GM20431 (cell line): ENCODE data around the gene SP2.

Experiments
- in situ Hi-C: fragments of 300-500 bp; cut with MseI, MboI; formaldehyde crosslinking; loops from one replicate; pipeline ENCODE4 v1.15.0; 2020; ENCODE audit warnings: low sequenced_read_pairs; ENCODE audit not compliant: unreplicated experiment

Gene SP2

DNA sequence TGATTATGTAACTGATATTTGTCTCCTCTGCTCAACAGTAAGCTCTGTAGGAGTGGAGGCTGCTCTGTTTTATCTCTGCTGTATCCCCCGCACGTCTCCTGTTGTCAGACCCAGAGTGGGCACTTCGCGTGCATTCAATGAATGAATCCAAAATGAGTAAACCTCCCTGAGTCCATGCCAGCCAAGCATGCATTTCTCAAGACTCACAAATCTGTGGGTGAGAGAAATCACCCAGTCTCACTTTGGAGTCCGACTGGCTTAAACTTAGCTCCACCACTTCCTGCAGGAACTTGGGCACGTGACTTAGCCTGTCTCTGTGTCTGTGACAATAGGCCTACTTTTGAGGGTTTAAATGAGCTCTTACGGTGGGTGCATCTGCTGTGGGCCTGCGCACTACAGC is 49.0 kb downstream of the SP2 start:
- in situ Hi-C loops: no loop called here

DNA sequence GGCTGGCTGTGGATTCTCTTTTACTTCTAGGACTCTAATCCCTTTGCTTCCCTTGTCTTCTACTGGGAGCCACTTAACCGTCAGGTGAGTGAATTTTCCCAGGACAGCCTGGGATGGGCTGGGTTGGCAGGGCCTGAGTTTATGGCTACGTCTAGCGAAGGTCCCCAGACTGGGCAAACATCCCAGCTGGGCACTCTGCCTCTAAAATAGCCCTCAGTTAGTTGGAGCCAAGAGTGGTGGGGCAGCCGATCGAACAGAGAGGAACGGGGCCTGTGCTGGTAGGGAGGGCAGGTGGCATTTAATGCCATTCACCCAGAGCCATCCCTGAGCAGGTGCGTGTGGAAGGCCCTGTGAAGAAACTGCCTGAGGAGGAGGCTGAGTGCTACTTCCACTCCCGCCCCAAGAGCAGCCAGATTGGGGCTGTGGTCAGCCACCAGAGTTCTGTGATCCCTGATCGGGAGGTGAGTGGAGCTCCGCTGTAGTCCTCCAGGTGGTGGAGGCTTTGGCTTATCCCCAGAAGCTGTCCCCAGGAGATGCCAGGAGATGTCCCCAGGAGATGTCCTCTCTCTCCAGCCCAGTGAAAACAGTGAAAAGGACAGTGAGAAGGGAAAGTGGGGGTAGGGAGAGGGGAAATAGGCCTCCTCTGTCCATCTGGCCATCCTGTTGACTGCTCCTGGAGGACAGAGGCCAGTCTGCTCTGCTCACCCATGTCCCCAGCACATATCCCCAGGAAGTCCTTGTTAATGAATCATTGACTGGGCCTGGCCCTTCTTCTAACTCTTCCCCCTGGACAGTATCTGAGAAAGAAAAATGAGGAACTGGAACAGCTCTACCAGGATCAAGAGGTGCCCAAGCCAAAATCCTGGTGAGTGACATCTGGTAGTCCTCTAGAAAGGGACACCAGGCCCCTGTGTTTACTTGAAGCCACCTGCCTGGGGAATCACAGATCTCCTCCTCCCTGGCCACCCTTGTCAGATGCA is 49.8 kb downstream of the SP2 start:
- in situ Hi-C loops: no loop called here

DNA sequence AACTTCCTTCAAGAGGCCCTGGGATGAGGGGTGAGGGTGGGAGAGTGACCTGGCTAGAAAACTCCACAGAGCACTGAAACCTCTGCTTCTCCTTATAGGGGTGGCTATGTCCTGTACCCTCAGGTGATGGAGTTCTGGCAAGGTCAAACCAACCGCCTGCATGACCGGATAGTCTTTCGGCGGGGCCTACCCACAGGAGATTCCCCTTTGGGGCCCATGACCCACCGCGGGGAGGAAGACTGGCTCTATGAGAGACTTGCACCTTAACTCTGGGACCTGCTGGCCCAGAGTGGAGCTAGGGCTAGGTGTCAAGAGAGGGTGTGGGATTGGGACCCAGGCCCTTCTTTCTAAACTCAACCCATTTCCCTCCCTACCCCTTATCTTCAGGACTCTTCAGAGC is 50.5 kb downstream of the SP2 start:
- in situ Hi-C loops: no loop called here

DNA sequence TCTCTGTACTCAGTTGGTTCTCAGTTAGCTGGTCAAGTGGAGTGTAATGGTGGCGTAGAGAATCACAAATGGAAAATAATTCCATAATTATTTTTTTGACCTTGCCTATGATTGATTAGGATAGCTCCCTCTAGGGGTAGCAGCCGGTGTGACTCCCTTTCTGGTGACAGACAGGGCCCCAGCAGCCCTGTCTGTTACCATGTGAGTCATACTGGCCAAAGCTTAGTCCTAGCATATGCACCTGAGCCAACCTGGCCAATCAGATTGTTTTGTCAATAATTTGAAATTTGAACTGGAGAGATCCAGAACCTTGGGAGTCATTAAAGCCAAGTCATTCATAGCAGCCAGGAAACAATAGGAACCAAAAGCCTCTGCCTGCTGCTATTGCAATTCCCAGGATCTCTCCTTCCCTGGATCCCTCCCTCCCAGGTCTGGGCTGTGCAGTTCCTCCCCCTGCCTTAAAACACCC is 50.9 kb downstream of the SP2 start:
- in situ Hi-C loops: no loop called here

DNA sequence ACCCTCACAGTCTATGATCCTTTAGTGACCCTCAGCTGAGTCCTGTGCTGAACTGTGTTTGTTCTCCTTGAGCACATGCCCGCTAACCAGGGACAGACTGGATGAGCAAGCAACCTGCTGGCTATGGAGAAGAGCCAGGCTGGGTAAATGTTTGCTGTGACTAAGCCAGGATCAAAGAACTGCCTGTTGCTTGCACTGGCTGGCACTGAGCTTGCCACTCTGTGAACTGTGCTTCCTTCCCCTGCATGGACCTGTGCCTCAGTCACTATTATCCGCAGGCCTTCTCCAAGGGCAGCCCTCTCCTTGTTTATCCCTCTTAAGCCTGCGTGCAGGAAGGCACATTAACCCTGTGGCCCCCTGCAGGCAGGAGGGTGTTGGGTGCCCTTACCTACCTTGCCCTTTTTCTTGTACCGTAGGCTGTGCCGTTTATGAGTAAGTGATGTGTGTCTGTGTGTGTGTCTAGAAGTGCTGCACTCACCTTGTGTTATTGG is 52.7 kb downstream of the SP2 start:
- in situ Hi-C loops: no loop called here

DNA sequence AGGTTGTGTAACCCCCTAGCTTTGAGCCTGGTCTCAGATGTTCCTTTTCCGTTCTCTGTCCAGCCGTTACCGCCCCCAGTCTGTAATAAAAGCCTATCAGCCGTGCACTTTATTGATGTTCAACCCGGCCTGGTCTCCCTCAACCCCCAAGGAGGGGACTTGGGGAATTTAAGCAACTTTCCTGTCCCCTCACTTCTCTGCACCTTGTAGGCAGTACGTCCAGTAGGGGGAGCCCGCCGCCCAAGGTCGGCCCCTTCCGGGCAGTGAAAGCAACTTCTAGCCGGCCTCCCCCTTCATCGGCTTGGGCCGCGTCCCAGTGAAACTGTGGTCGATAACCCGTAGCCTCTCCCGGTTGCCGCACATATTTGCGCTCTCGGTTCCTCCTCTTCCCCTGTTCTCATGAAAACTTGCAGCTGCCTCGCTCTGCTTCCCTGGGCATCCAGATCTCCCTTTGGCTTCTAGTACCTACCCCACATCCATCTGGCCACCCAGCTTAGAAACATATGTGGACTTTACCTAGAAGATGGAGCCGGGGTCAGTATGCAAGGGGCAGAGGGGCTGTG is 53.2 kb downstream of the SP2 start:
- in situ Hi-C loops: no loop called here

DNA sequence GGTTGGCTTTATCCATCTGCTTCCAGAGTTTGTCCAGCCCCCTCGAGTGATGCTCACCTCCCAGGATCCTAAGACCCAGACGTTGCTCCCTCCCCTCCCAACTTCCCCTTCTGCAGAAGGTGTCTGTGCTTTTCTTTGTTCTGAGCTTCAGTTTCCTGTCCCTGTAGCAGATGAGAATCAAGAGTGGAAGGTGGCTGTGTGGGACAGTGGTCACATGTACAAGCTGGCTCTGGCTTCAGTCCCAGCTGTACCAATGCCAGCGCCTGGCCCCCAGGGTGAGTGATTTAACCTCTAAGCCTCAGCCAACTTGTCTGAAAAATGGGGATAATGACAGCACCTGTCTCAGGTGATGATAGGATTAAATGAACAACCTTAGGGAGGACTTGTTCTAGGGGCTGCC is 53.9 kb downstream of the SP2 start:
- in situ Hi-C loops: loop anchor here (10.0 kb wide), 1 partner anchor 65 kb away; no protein-coding TSS in a partner anchor

DNA sequence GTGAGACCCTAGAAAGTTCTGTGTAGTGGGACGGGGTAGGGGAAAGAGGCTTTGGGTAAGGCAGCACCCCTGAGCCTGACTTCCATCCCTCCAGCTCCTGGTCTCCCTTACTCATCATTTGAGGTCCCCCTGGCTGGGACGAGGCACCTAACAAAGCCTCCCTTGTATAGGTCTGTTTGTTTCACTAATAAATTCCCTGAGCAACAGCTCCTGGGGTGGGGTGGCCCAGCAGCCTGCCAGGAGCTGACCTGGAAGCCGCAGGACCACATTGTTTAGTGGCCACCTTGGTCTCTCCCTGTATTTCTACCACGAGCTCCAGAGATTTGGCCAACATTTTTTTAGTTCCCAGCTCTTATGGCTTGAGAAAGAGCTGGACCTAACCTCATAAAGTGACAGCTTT is 54.4 kb downstream of the SP2 start:
- in situ Hi-C loops: loop anchor here (10.0 kb wide), 1 partner anchor 64 kb away; no protein-coding TSS in a partner anchor

DNA sequence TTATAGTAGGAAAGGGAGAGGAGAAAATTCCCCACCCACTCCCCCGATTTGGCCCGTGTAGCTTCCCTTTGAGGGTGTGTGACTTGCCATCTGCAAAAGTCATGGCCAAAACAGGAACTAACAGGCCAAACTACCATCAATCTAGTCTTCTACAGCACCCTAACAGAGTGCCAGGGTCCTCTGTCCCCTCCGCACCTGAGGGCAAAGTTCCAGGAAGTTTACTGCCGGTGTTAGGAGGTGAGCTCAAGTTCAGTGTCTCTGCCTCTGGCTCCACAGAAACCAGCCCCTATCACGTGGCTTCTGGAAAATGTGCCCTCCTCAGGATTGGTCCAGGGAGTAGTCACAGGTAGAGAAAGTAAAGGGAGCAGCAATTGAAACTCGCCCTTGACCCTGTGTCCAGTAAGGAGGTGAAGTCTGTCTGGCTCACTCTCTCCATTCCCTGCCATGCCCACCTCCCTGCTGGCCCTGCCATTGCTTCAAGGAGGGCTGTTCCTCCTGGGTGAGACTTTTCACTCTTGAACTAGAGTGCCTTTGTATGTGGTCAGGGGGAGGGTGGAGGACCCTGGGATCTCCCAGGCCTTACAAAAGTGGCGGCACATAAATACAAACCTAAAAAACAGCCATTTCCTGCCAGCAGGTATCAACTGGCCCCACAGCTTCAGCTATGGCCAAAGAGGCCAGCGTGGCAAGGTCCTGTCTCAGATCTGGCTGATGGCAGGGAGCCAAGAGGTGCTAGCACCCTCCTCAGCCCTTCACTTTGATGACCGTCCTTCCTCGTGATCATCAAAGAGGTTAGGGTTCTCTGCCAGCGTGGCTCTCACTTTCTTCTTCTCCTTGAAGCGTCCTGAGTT is 56.4 kb downstream of the SP2 start:
- in situ Hi-C loops: loop anchor here (10.0 kb wide), 1 partner anchor 62 kb away; no protein-coding TSS in a partner anchor

DNA sequence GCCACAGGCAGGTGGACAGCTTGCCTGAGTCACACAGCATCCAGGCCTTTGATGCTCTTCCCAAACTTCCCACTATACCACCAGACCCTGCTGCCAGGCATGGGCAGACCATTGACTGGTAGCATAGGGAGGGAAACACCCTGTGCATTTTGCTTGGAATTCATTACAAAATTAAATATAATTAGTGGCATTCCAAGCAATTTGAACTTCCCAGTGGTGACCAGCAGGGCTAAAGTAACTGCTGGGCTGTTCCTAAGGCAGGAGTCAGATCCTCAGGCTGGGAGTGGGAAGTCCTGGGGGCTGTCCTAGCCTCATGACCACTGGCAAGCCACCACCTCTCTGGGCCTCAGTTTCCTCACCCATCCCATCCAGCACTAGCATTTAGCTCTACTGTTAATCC is 57.9 kb downstream of the SP2 start:
- in situ Hi-C loops: loop anchor here (10.0 kb wide), 1 partner anchor 61 kb away; no protein-coding TSS in a partner anchor

DNA sequence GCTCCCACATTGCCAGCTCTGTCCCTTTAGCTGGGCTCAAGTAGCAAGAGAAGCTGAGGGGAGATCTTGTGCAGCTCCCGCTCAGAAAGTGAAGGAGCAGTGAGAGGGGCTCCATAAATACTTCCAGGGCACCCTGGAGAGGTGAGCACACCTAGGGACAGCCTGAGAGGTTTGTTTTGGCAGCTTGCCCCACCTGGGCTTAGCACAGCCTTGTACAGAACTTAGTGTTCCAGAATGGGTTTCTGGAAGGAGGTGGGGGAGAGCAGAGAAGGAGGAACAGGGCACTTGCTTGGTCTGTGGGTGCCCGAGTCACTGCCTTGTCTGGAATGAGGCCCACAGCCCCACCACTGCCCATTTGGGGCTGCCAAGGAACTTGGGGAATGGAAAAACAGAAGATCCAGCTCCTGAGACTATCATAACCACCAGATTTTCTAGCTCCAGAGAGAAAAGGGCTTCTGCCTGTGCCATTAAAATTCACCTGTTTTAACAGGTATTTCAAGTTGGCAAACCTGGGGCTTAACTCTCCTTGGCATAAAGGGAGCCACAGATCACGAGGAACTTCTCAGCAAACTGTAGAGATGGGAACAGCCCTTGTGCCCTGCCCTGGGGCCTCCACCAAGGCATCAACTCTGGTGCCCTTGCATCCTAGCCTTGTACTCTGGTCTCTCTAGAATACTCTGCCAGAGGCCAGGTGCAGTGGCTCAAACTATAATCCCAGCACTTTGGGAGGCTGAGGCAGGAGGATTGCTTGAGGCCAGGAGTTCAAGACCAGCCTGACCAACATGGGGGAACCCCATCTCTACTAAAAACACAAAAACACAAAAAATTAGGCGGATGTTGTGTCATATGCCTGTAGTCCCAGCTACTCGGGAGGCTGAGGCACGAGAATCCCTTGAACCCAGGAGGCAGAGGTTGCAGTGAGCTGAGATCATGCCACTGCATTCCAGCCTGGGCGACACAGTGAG is 59.7 kb downstream of the SP2 start:
- in situ Hi-C loops: loop anchor here (10.0 kb wide), 1 partner anchor 59 kb away; no protein-coding TSS in a partner anchor

DNA sequence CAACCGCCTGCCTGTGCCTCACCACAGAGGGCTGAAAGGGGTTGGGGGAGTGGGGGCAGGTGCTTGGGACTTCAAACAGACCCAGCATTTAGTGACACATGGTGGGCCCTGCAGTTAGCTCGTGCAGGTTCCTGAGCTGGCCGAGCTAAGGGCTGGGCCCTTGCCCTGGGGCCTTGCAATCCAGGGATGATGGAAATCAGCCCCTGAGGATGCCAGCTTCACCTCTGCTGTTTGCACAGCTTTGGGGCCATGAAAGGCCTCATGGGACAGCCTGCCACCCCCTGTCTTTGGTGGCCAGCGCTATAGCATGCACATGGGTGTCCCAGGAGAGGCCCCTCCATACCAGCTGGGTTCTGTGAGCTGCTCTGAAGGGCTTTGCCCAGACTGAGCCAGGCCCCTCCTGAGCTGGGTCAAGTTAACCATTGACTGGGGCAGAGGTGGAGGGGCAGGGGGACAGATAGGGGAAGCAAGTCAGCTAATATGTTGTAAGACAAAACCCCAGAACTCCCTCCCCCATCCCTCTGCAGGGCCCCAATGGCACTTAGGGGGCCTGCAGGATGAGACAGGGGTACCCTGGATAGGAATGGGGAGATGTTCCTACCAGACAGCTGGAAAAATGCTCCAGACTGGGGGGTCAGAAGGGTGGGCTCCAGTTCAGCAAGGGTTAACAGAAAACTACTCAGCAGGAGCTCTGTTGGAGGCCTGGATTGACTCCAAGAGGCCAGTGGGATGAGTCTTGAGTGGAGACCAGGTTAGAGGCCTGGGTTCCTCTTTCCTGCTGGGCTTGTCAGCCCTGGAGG is 61.0 kb downstream of the SP2 start:
- in situ Hi-C loops: loop anchor here (10.0 kb wide), 1 partner anchor 58 kb away; no protein-coding TSS in a partner anchor

DNA sequence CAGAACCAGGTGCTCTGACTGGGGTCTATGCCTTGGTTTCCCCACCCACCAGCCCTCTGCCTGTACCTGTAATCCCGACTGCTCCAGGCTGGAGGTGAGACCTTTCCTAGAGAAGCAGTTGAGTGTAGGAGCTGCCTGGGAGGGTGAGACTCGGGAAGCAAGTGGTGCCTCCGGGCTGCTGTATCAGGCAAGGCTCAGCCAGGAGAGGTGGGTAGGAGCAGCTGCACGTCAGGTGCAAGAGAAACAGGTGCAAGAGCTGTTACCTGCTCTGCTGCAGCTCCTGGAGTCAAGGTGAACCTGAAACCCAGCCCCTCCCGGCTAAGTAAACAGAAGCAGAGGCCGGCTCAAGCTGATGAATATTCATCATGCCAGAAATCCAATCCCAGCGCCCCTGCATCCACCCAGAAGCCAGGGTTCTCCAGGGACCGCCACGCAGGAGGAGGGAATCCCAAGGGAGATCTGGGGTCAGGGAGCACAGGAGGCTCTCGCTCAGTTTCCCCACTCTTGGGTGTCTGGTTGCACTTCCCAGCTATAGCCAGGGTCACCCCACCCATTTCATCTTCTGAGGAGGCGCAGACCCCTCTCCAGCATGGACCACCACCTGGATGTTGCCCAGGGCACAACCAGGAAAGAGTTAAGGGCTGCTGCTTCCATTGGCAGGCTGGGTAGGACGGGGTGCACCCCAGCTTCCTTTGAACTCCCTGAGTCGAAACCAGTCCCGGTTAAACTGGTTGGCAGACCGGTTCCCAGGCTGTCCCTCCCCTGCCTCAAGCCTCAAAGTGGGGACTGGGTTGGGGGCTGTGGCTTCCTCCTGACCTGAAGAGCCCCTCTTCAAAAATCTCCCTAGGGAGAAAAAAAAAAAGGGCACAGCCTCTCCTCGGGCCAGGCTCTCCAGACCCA is 61.8 kb downstream of the SP2 start, which contains the start of gene PRR15L:
TSS of gene PRR15L (minus strand) at position 293 of the 900 bp plus-strand sequence. CDS start 4,649 bp downstream, outside the sequence.
- in situ Hi-C loops: loop anchor here (10.0 kb wide), 1 partner anchor 57 kb away; no protein-coding TSS in a partner anchor

DNA sequence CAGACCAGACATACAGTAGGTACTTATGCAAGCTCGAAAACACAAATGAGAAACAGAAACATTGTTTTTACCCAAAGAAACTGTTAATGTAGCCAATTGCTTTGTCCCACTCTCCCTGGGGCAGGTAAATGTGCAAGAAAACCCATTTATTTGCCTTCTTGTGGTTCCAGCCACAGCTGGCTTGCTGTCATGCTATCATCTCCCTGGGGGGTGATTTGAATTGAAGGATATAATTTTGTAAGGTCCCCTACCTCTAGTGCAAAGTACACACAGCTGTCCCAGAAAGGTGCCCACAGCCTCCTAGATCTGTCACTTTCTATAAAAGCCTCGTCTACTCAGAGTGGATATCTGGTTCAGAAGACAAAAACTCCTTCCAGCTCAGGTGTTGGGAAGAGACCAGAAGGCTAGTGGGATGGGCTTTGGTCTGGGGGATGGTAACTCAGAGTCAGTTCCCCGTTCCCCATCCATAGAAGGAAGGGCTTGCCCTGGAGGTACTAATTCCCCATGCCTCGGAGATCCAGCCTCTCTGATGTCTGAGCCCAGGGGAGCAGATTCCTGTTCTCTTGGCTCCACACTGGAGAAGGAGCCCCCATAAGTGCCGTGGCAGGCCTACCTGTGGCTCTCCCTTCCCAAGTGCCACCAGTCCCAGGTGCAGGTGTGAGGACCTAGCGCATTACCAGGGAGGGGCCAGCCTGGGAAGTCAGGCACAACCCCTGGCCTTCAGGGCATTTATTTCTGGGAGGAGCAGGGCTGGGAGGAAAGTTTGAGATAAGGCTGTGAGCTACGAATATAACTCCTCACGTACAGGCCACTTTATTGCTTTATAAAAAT is 64.0 kb downstream of the SP2 start:
- in situ Hi-C loops: loop anchor here (10.0 kb wide), 1 partner anchor 55 kb away; no protein-coding TSS in a partner anchor

DNA sequence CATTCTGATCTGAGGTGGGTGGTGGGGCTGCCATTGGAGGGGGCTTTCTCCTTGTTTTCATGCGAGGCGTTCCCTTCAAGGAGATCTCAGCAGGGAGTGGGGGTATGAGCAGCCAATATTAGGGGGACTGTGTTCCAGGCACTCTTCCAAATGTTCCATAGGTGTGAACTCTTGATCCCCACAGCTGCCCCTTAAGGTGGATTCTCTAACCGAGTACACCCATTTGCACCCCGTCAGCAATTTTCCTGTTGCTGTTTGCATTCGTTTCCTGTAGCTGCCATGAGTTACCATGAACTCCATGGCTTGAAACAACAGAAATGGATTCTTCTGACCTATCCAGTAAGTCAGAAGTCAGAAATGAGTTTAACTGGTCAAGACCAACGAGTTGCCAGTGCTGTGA is 65.4 kb downstream of the SP2 start:
- in situ Hi-C loops: no loop called here

DNA sequence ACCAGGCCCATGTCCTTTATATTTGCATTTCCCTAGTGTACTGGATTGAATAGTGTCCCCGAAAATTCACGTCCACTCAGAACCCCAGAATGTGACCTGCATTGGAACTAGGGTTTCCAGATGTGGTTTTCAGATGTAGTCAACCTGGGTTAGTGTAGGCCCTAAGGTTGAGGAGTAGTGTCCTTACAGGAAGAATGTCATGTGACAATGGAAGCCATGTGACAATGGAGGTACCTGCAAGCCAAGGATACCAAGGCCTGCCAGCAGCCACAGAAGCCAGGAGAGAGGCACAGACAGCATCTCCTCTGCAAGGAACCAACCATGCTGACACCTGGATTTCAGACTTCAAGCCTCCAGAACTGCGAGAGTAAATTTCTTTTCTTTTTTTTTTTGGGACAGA is 66.9 kb downstream of the SP2 start:
- in situ Hi-C loops: no loop called here
